Upper lobe of right lung (tissue), 1 donor: Measurements from ENCODE around the gene SNRNP25. TPM values are rescaled to one million over a fixed set of nuclear protein-coding genes. Genes with fewer than 3 reads are reported as not detected.

ENCODE experiments used
- ATAC-seq: fragments of 200-7000 bp; cut with Tn5 transposase; one replicate; pipeline ENCODE4 v1.9.1; 2020; ENCODE audit warnings: mild to moderate bottlenecking, moderate library complexity
- DNase-seq: peaks from one replicate; pipeline ENCODE4 v3.0.0-alpha.2; 2020
- H3K27ac ChIP-seq: fragments of 200-600 bp; one replicate; pipeline ENCODE4 v1.8.0; 2022
- H3K27me3 ChIP-seq: fragments of 200-600 bp; one replicate; pipeline ENCODE4 v1.8.0; 2022; ENCODE audit warnings: mild to moderate bottlenecking
- H3K36me3 ChIP-seq: fragments of 200-600 bp; one replicate; pipeline ENCODE4 v1.8.0; 2022
- H3K4me1 ChIP-seq: fragments of 200-600 bp; one replicate; pipeline ENCODE4 v1.8.0; 2022
- H3K4me3 ChIP-seq: fragments of 200-600 bp; one replicate; pipeline ENCODE4 v1.8.0; 2022; ENCODE audit warnings: mild to moderate bottlenecking
- H3K9me3 ChIP-seq: fragments of 200-600 bp; one replicate; pipeline ENCODE4 v1.8.0; 2022
- intact Hi-C: fragments of 100-400 bp; cut with DNase I; formaldehyde crosslinking; loops from one replicate; pipeline ENCODE4 v1.11.0; 2022
- total RNA-seq: library from RNA; stranded (reverse); fragmentation: NEBNext Ultra II Directional; extraction: Animal tissue kit (Norgen Biotek cat#: 25700); gene quantifications from one replicate; pipeline ENCODE4 v1.2.1, GENCODE V29; 2021
- TF ChIP-seq, protein P1 (sequence below): fragments of 200-600 bp; IDR thresholded peaks from one replicate; pipeline ENCODE4 v1.8.0; 2022; ENCODE audit warnings: antibody characterized with exemption
- donor health status: DM: no; HTN: yes; CAD: no; lungs with severe emphysema.

Gene SNRNP25
- total RNA-seq, 1 donor from 2014 or later, result 11.6 TPM

DNA sequence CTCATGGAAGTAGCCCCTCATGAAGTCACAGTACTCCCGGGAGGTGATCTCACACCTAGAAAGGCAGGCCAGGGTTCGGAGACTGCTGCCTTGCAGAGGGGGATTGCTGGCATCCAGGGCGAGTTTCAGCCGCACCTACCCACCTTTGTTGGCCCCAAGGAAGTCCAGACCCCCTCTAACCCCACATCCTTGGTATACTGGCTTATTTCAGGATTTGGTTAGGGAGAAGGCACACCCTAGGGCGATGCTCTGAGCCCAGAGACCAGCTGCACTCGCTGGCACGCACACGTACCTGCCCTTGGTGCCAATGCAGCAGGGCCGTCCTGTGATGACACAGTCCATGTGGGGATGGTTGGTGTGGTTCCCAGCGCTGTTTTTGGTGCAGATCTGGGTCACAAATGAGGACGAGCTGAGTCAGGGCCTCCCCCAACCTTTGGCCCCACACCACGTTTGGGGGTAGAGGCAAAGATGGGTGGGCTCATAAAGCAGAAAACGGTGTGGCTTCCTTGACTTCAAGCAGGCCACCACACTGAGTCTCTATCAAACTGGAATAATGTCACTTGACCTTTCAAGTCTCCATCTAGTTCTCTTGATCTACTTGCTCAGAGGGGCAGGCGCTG lies 5.9 kb downstream of the SNRNP25 start:
- no peak for DNase-seq
- H3K27ac ChIP-seq, result no peak overlapping the region
- peaks cover 74% of the 10 kb centered on the region for H3K36me3 ChIP-seq
- H3K27me3 ChIP-seq, result no peaks in the 10 kb centered on the region
- no peak overlapping the region for H3K4me3 ChIP-seq
- H3K9me3 ChIP-seq, result no peaks in the 10 kb centered on the region
- peaks cover under 1% of the 10 kb centered on the region for H3K4me1 ChIP-seq
- intact Hi-C loops, result no loop called here
- ATAC-seq, result no peak
- TF ChIP-seq, protein P1, sequence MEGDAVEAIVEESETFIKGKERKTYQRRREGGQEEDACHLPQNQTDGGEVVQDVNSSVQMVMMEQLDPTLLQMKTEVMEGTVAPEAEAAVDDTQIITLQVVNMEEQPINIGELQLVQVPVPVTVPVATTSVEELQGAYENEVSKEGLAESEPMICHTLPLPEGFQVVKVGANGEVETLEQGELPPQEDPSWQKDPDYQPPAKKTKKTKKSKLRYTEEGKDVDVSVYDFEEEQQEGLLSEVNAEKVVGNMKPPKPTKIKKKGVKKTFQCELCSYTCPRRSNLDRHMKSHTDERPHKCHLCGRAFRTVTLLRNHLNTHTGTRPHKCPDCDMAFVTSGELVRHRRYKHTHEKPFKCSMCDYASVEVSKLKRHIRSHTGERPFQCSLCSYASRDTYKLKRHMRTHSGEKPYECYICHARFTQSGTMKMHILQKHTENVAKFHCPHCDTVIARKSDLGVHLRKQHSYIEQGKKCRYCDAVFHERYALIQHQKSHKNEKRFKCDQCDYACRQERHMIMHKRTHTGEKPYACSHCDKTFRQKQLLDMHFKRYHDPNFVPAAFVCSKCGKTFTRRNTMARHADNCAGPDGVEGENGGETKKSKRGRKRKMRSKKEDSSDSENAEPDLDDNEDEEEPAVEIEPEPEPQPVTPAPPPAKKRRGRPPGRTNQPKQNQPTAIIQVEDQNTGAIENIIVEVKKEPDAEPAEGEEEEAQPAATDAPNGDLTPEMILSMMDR, result no peak

DNA sequence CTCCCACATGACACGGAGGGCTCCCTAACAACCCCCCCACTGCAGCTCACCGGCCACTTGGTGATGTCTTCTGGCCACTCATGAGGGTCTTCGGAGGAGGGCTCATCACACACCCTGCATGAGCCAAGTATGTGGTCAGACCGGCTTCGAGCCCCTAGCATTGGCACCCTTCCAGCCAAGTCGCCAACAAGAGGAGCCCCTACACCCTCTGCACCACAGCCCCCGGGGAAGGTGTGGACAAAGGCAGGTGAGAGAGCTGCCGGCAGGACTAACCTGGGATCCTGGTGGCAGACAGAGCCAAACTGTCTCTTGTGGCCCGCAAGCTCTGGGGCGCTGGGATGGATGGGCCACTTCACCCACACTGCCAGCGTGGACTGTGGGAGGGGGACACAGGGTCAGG lies 6.5 kb downstream of the SNRNP25 start:
- DNase-seq (peak; percentile 62), ATAC-seq (no peak)
- Histone ChIP-seq H3K4me3 (no peak overlapping the region), H3K36me3 (peaks cover 74% of the 10 kb centered on the region), H3K4me1 (no peaks in the 10 kb centered on the region), H3K27me3 (no peaks in the 10 kb centered on the region), H3K9me3 (no peaks in the 10 kb centered on the region), H3K27ac (no peak overlapping the region)
- TF ChIP-seq, protein P1, result no peak
- intact Hi-C loops, result no loop called here

DNA sequence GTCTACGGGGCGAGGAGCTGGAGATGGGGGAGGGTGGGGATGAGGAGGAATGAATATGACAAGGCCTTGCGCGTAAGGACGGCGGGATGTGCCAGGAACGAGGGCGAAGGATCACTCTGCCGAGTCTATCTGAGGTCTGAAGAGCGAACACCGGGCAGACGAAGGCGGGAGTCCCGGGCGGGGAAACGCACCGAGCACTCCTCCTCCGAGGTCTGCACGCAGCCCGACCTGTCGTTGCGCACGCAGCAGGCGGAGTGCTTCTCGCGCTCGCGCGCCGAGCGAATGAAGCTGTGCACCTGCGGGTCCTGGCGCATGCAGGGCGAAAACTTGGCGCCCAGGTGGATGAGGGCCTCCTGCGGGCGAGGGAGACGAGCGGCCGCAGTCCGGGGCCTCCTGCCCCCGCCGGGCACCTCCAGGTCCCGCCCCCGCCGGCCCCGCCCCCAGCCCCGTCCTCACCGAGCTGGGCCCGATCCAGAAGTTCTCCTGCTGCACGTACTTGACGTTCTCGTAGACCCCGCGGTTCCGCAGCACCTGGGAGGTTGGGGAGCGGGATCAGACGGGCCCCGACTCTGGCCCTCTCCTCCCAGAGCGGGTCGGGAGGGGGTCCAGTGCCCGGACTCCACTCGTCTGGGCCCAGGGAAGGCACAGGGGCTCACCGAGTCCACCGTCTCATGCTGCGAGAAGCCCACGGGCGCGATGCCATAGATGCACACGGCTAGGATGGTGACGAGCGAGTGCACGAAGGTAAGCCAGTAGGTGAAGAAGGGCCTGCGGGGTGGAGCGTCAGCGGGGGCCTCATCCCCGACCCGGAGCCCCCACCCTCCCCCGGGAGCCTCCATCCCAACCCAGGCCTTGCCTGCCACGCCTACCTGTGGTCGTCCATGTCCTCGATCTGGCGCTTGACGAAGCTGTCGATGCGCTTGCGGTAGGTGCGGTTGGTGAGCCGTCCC lies 7.6 kb downstream of the SNRNP25 start:
- DNase-seq (peak; percentile 63), ATAC-seq (no peak)
- H3K36me3 ChIP-seq, result peaks cover 74% of the 10 kb centered on the region
- H3K27ac ChIP-seq, result no peak overlapping the region
- TF ChIP-seq, protein P1, result no peak
- H3K4me3 ChIP-seq, result no peak overlapping the region
- H3K9me3 ChIP-seq, result no peaks in the 10 kb centered on the region
- H3K4me1 ChIP-seq, result peaks cover 7% of the 10 kb centered on the region
- H3K27me3 ChIP-seq, result no peaks in the 10 kb centered on the region
- intact Hi-C loops, result no loop called here

DNA sequence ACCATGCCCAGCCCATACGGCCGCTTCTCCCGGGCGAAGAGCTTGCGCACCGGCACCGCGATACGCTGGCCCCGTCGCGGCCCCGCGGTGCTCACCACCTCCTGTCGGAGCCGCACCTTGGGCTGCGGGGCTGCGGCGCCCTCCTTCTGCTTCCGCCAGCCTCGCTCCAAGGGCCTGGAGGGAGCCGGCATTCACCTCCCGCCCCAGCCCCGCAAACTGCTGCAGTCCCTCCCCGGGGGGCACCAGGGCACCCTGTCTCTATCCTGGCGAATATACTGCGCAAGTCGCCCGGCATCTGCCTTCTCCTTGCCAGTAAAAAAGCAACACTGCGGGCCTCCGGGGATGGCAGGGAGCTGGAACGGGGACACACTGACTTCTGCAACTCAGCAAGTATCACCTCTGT lies 8.3 kb downstream of the SNRNP25 start:
- intact Hi-C loops, result no loop called here
- H3K4me3 ChIP-seq, result no peak overlapping the region
- ATAC-seq (no peak), DNase-seq (no peak)
- H3K9me3 ChIP-seq, result no peaks in the 10 kb centered on the region
- H3K27ac ChIP-seq, result no peak overlapping the region
- H3K36me3 ChIP-seq, result peaks cover 67% of the 10 kb centered on the region
- H3K4me1 ChIP-seq, result peaks cover 12% of the 10 kb centered on the region
- H3K27me3 ChIP-seq, result no peaks in the 10 kb centered on the region
- TF ChIP-seq, protein P1, result no peak

DNA sequence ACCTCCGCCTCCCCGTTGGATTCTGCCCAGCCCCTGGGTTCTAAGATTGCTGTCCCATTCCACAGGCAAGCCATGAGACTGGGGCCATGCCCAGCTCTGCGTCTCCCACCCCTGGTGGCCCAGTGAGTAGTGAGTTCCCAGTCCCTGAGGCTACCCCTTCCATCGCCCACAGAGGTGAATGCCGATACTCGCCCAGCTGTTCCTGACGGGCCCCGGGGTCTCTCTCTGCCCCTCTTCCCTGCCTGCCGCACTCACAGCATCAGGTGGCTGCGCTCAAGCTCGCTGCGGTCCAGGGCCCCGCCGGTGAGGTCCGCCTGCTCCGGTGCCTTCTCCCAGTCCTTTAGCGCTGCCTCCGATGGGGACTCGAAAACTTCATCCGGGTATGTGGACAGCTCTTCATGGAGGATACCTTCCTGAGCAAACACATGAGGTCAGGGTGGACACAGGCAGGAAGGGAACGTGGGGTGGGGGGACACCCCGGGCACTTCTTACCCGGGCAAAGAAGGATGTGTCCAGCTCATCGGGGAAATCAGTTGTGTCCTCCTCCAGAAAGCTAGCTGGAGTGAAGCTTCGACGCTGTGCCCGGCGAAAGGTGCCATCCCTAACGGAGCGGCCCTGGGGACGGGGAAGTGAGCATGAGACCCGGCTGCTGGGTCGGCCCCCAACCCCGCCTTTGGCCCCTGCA lies 8.8 kb downstream of the SNRNP25 start:
- ATAC-seq, result no peak
- Histone ChIP-seq H3K27me3 (no peaks in the 10 kb centered on the region), H3K4me1 (peaks cover 16% of the 10 kb centered on the region), H3K36me3 (peaks cover 63% of the 10 kb centered on the region), H3K4me3 (no peak overlapping the region), H3K9me3 (no peaks in the 10 kb centered on the region), H3K27ac (no peak overlapping the region)
- intact Hi-C loops, result no loop called here
- TF ChIP-seq, protein P1, result no peak
- no peak for DNase-seq
